Karpas-422 (cell line): ENCODE measurements around the gene ADARB1. TPM values are rescaled to one million over a fixed set of nuclear protein-coding genes. Genes with fewer than 3 reads are reported as not detected.

Experiments
- DNase-seq: peaks from one replicate; pipeline ENCODE4 v3.0.0-alpha.2; 2015
- H2AFZ ChIP-seq: fragments of 200-600 bp; sonication (generic); 2 replicates; pipeline ENCODE4 v1.6.1; 2014; ENCODE audit warnings: antibody characterized with exemption, low read length, mixed read lengths
- H3K27ac ChIP-seq: fragments of 200-600 bp; sonication (generic); 2 replicates; pipeline ENCODE4 v1.5.1; 2014; ENCODE audit warnings: mild to moderate bottlenecking, low read length, moderate library complexity
- H3K27me3 ChIP-seq: fragments of 200-600 bp; sonication (generic); 2 replicates; pipeline ENCODE4 v1.6.1; 2014; ENCODE audit warnings: low read length, mixed read lengths
- H3K36me3 ChIP-seq: fragments of 200-600 bp; sonication (generic); 2 replicates; pipeline ENCODE4 v1.6.1; 2014; ENCODE audit warnings: low read length, mixed read lengths; ENCODE audit not compliant: insufficient read depth
- H3K4me1 ChIP-seq: fragments of 200-600 bp; sonication (generic); 2 replicates; pipeline ENCODE4 v1.6.1; 2014; ENCODE audit warnings: mild to moderate bottlenecking, low read length, mixed read lengths
- H3K4me2 ChIP-seq: fragments of 200-600 bp; sonication (generic); 2 replicates; pipeline ENCODE4 v1.6.1; 2014; ENCODE audit warnings: low read length, low read depth, mild to moderate bottlenecking; ENCODE audit not compliant: poor library complexity, severe bottlenecking
- H3K4me3 ChIP-seq: fragments of 200-600 bp; sonication (generic); 2 replicates; pipeline ENCODE4 v1.5.1; 2014; ENCODE audit warnings: mild to moderate bottlenecking, antibody characterized with exemption, low read length, mixed read lengths
- H3K79me2 ChIP-seq: fragments of 200-600 bp; sonication (generic); 2 replicates; pipeline ENCODE4 v1.6.1; 2014; ENCODE audit warnings: mild to moderate bottlenecking, low read length, mixed read lengths
- H3K9ac ChIP-seq: fragments of 200-600 bp; sonication (generic); 2 replicates; pipeline ENCODE4 v1.6.0; 2014; ENCODE audit warnings: low read length
- H3K9me2 ChIP-seq: fragments of 200-600 bp; sonication (generic), shearing (Covaris generic); replicated peaks from 2 replicates; pipeline ENCODE4 v1.6.0; 2014; ENCODE audit warnings: mild to moderate bottlenecking, low read length, moderate library complexity; ENCODE audit not compliant: insufficient read depth
- H3K9me3 ChIP-seq: fragments of 300-700, 200-600 bp; sonication (generic); 2 replicates; pipeline ENCODE4 v1.6.1; 2014; ENCODE audit warnings: low read length, mixed read lengths
- H4K20me1 ChIP-seq: fragments of 200-600 bp; sonication (generic); 2 replicates; pipeline ENCODE4 v1.6.1; 2014; ENCODE audit warnings: mild to moderate bottlenecking, antibody characterized with exemption, low read length, low read depth; ENCODE audit not compliant: insufficient read depth
- total RNA-seq: library from RNA; depleted of rRNA; stranded (reverse); fragments of >200 nt; shearing (Covaris generic); gene quantifications from 2 replicates; pipeline ENCODE4 v1.2.3, GENCODE V29; 2014; ENCODE audit warnings: low replicate concordance

The ADARB1 gene
- total RNA-seq, 1 experiment from 2014 or later, result 2.0 TPM

GRCh38 chr21:45042664-45043161, 31.7 kb upstream of the ADARB1 start:
- Histone ChIP-seq H3K27me3 (no peaks in the 10 kb centered on the region), H4K20me1 (no peaks in the 10 kb centered on the region), H2AFZ (no peak overlapping the region), H3K27ac (no peak overlapping the region), H3K4me3 (no peak overlapping the region), H3K9me3 (no peaks in the 10 kb centered on the region), H3K9me2 (no peaks in the 10 kb centered on the region), H3K36me3 (no peaks in the 10 kb centered on the region), H3K9ac (no peak overlapping the region), H3K79me2 (no peaks in the 10 kb centered on the region), H3K4me2 (no peak overlapping the region), H3K4me1 (no peaks in the 10 kb centered on the region)
- DNase-seq, result no peak

- no peaks in the 10 kb centered on the region for H3K4me1 ChIP-seq
- no peaks in the 10 kb centered on the region for H3K79me2 ChIP-seq
- H4K20me1 ChIP-seq, result no peaks in the 10 kb centered on the region
- no peak overlapping the region for H3K4me2 ChIP-seq
- no peak overlapping the region for H3K27ac ChIP-seq
- no peaks in the 10 kb centered on the region for H3K9me3 ChIP-seq
- H3K4me3 ChIP-seq, result no peak overlapping the region
- H3K9me2 ChIP-seq, result no peaks in the 10 kb centered on the region
- H3K36me3 ChIP-seq, result no peaks in the 10 kb centered on the region
- H3K9ac ChIP-seq, result no peak overlapping the region
- H2AFZ ChIP-seq, result no peak overlapping the region
- no peak for DNase-seq
- no peaks in the 10 kb centered on the region for H3K27me3 ChIP-seq
These were observed 30.8 kb upstream of the ADARB1 start for GRCh38 chr21:45043541-45044020.

GRCh38 chr21:45045481-45045880, 28.9 kb upstream of the ADARB1 start:
- no peak overlapping the region for H3K4me3 ChIP-seq

GRCh38 chr21:45047257-45047656, 27.1 kb upstream of the ADARB1 start:
- no peak for DNase-seq
- Histone ChIP-seq H3K27me3 (no peaks in the 10 kb centered on the region), H3K9me3 (no peaks in the 10 kb centered on the region), H2AFZ (no peak overlapping the region), H3K9ac (no peak overlapping the region), H4K20me1 (no peaks in the 10 kb centered on the region), H3K79me2 (no peaks in the 10 kb centered on the region), H3K4me1 (no peaks in the 10 kb centered on the region), H3K4me2 (no peak overlapping the region), H3K9me2 (no peaks in the 10 kb centered on the region), H3K27ac (no peak overlapping the region), H3K36me3 (no peaks in the 10 kb centered on the region), H3K4me3 (no peak overlapping the region)

More at GRCh38 chr21:45045481-45045880, 28.9 kb upstream of the ADARB1 start:
- no peaks in the 10 kb centered on the region for H4K20me1 ChIP-seq
- H2AFZ ChIP-seq, result no peak overlapping the region
- no peaks in the 10 kb centered on the region for H3K79me2 ChIP-seq
- H3K4me2 ChIP-seq, result no peak overlapping the region
- no peak overlapping the region for H3K27ac ChIP-seq
- no peaks in the 10 kb centered on the region for H3K4me1 ChIP-seq
- no peaks in the 10 kb centered on the region for H3K36me3 ChIP-seq
- H3K9ac ChIP-seq, result no peak overlapping the region
- no peaks in the 10 kb centered on the region for H3K27me3 ChIP-seq
- DNase-seq, result no peak
- no peaks in the 10 kb centered on the region for H3K9me3 ChIP-seq
- H3K9me2 ChIP-seq, result no peaks in the 10 kb centered on the region

DNA sequence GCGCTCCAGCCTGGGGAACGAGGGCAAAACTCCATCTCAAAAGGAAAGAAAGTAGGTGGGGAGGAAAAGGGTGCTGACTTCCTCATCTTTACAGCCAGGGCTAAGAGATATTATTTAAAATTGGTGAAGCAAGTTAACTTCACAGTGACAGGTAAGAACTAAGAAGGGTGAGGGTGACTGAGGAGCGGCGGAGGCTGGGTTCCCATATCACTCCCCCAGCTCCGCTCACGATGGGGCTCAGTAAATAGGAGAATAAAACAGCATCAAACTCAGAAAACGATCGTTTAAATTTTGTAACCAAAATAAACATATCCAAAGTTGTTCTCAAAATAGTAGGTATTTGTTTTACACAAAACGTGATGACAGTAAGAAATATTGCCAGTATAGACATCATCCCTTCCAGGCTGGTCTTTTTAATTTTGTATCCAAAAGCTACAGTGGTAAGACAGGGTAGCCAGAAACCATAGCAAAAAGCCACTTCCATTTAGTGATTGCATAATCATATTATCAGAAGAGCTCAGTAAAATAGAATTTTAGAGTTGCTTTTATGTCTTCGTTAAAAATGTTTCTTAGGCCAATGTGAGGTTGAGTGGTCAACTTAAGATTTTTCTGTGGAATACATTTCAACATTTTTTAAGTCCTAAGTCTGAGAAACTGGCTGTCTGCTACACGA, 26.2 kb upstream of the ADARB1 start:
- H3K4me1 ChIP-seq, result no peaks in the 10 kb centered on the region
- H3K4me3 ChIP-seq, result no peak overlapping the region
- H3K27me3 ChIP-seq, result no peaks in the 10 kb centered on the region
- H3K27ac ChIP-seq, result no peak overlapping the region
- no peak overlapping the region for H3K4me2 ChIP-seq
- H3K36me3 ChIP-seq, result no peaks in the 10 kb centered on the region
- H3K9me3 ChIP-seq, result no peaks in the 10 kb centered on the region
- H3K79me2 ChIP-seq, result no peaks in the 10 kb centered on the region
- no peak overlapping the region for H2AFZ ChIP-seq
- H4K20me1 ChIP-seq, result no peaks in the 10 kb centered on the region
- H3K9ac ChIP-seq, result no peak overlapping the region
- no peaks in the 10 kb centered on the region for H3K9me2 ChIP-seq
- no peak for DNase-seq

- no peaks in the 10 kb centered on the region for H3K9me3 ChIP-seq
These were observed 25.4 kb upstream of the ADARB1 start for GRCh38 chr21:45048968-45049367.

GRCh38 chr21:45049714-45050344, 24.6 kb upstream of the ADARB1 start:
- no peaks in the 10 kb centered on the region for H3K9me3 ChIP-seq
- H3K9me2 ChIP-seq, result no peaks in the 10 kb centered on the region
- H4K20me1 ChIP-seq, result no peaks in the 10 kb centered on the region
- no peak for DNase-seq
- no peak overlapping the region for H2AFZ ChIP-seq
- no peak overlapping the region for H3K4me3 ChIP-seq
- no peak overlapping the region for H3K27ac ChIP-seq
- H3K4me2 ChIP-seq, result no peak overlapping the region
- H3K27me3 ChIP-seq, result no peaks in the 10 kb centered on the region
- H3K9ac ChIP-seq, result no peak overlapping the region
- no peaks in the 10 kb centered on the region for H3K79me2 ChIP-seq
- H3K36me3 ChIP-seq, result no peaks in the 10 kb centered on the region
- no peaks in the 10 kb centered on the region for H3K4me1 ChIP-seq

More at GRCh38 chr21:45048968-45049367, 25.4 kb upstream of the ADARB1 start:
- H3K79me2 ChIP-seq, result no peaks in the 10 kb centered on the region
- H3K27ac ChIP-seq, result no peak overlapping the region
- no peak overlapping the region for H3K9ac ChIP-seq
- no peaks in the 10 kb centered on the region for H3K27me3 ChIP-seq
- no peaks in the 10 kb centered on the region for H3K9me2 ChIP-seq
- no peaks in the 10 kb centered on the region for H4K20me1 ChIP-seq
- H3K4me2 ChIP-seq, result no peak overlapping the region
- no peaks in the 10 kb centered on the region for H3K4me1 ChIP-seq
- DNase-seq, result no peak
- no peaks in the 10 kb centered on the region for H3K36me3 ChIP-seq
- H3K4me3 ChIP-seq, result no peak overlapping the region
- no peak overlapping the region for H2AFZ ChIP-seq

DNA sequence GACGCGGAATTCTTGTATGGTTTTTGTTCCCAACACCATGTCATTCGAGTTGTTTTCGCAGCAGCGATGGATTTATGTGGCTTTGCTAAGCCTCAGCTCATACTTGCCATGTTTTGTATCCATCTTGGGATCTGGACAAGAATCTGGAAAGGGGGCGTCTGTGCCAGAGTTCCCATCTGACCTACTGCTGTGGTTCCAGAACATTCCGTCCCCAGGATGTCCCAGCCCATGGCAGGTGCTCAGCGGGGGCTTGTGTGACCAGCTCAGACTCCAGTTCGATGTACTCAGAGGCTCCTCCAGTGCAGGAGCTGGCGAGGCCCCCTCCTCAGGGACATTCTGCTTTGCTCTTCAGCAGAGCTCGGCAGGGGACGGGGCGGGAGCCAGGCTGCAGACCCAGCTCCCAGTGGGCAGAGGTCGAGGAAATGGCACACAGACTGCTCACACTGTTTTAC, 24.0 kb upstream of the ADARB1 start:
- Histone ChIP-seq H3K36me3 (no peaks in the 10 kb centered on the region), H3K4me3 (no peak overlapping the region), H3K4me1 (no peaks in the 10 kb centered on the region), H3K27ac (no peak overlapping the region), H3K4me2 (no peak overlapping the region), H2AFZ (no peak overlapping the region), H3K9me2 (no peaks in the 10 kb centered on the region), H3K79me2 (no peaks in the 10 kb centered on the region), H4K20me1 (no peaks in the 10 kb centered on the region), H3K9ac (no peak overlapping the region), H3K27me3 (no peaks in the 10 kb centered on the region), H3K9me3 (no peaks in the 10 kb centered on the region)
- no peak for DNase-seq
